Gastroesophageal sphincter (tissue), 4 donors: ENCODE results near the gene HSH2D. TPM values are rescaled to one million over a fixed set of nuclear protein-coding genes. Genes with fewer than 3 reads are reported as not detected.

Source experiments
- ATAC-seq: fragments of 150-250 bp; one replicate; pipeline ENCODE4 v1.9.1; 2016; ENCODE audit warnings: mild to moderate bottlenecking, moderate library complexity
- H3K27ac ChIP-seq, 4 donors: fragments of 200-600 bp; sonication (generic) in 3 of 4; 1 replicate in 3 of 4; 2 replicates in 1 of 4; pipeline ENCODE4 v1.5.1; 2016 to 2019
- H3K27me3 ChIP-seq: fragments of 200-600 bp; sonication (generic); one replicate; pipeline ENCODE4 v1.5.1; 2019
- H3K36me3 ChIP-seq, 2 donors: fragments of 200-600 bp; sonication (generic); one replicate each; pipeline ENCODE4 v1.5.1; 2019; ENCODE audit warnings: control low read depth in 1 of 2
- H3K4me1 ChIP-seq, 3 donors: fragments of 200-600 bp; sonication (generic); 1 replicate in 2 of 3; 2 replicates in 1 of 3; pipeline ENCODE4 v1.5.1; 2016 to 2019; ENCODE audit warnings: control low read depth in 2 of 3
- H3K4me3 ChIP-seq, 2 donors: fragments of 200-600 bp; sonication (generic); one replicate each; pipeline ENCODE4 v1.5.1; 2019; ENCODE audit warnings: mild to moderate bottlenecking in 1 of 2, moderate library complexity in 1 of 2
- H3K9me3 ChIP-seq, 3 donors: fragments of 200-600 bp; sonication (generic); one replicate each; pipeline ENCODE4 v1.5.1; 2017 to 2019; ENCODE audit warnings: control low read depth in 2 of 3
- CTCF ChIP-seq, 4 experiments: fragments of 200-600 bp in 2 of 4; fragments of 450-650 bp in 2 of 4; sonication (generic) in 1 of 4; IDR thresholded peaks; one replicate each; pipeline ENCODE4 v1.5.1; 2017 to 2019; ENCODE audit warnings: antibody characterized with exemption in 4 of 4, mild to moderate bottlenecking in 2 of 4, moderate library complexity in 2 of 4
- EP300 ChIP-seq: sonication (generic); formaldehyde crosslinking; IDR thresholded peaks from one replicate; pipeline ENCODE4 v1.6.1; 2017; ENCODE audit warnings: antibody characterized with exemption, mild to moderate bottlenecking
- POLR2A ChIP-seq, 2 donors: fragments of 450-650 bp; IDR thresholded peaks; one replicate each; pipeline ENCODE4 v1.6.1; 2017; ENCODE audit warnings: antibody characterized with exemption in 2 of 2, mild to moderate bottlenecking in 2 of 2, moderate library complexity in 1 of 2
- POLR2AphosphoS5 ChIP-seq: sonication (generic); formaldehyde crosslinking; IDR thresholded peaks from one replicate; pipeline ENCODE4 v1.6.1; 2017; ENCODE audit warnings: antibody characterized with exemption
- WGBS, 2 donors: methylation state at CpG; one replicate each; pipeline ENCODE4 v1.1.5; 2018; ENCODE audit warnings: low coverage in 1 of 2; 5-methylcytosine and 5-hydroxymethylcytosine counted together
- total RNA-seq, 4 donors: library from RNA; depleted of rRNA; stranded (reverse); fragments of >200 nt; gene quantifications; one replicate each; pipeline ENCODE4 v1.1.0, GENCODE V29; 2016

The HSH2D gene
- total RNA-seq, 4 donors from 2014 or later = 0.87 to 0.94 TPM; not detected in 2

DNA sequence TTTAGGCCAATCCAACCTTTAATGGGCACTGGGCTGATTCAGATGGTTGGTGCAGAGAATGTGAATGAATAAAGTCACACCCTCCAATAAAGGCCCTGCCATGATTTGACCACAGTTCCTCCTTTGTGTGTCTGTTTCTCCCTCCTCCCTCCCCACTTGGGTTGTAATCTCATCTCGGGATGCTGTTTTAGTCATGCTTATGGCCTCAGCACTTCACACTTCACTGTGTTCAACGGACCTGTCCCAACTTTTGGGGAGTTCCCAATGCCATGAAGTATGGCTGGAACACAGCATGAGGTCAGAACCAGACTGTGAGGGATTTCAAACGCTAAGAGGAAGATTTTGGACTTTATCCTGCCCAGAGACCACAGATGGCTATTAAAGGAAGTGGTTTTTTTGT is 37.4 kb upstream of the HSH2D start:
- ATAC-seq = no peak
- no peak overlapping the region for H3K4me3 ChIP-seq
- 10 to 18% methylated on average over 2 to 3 of the region's 3 CpGs for WGBS, 2 donors
- H3K27me3 ChIP-seq = no peaks in the 10 kb centered on the region
- H3K4me1 ChIP-seq = peaks cover 0 to 6% (median 0%) of the 10 kb centered on the region in 3 donors
- peak overlapping the region in 3 of 4 donors; percentile 54 to 57 (median 54) for H3K27ac ChIP-seq
- H3K9me3 ChIP-seq = no peaks in the 10 kb centered on the region
- TF ChIP-seq EP300 (no peak), CTCF (IDR thresholded peaks at IDR 0.05) (no peak), POLR2AphosphoS5 (no peak), POLR2A (IDR thresholded peaks at IDR 0.05) (no peak)
- peaks cover 3 to 33% of the 10 kb centered on the region in 2 donors for H3K36me3 ChIP-seq

- H3K36me3 ChIP-seq = peaks cover 0 to 3% of the 10 kb centered on the region in 2 donors
- WGBS, 2 donors = 0 to 11% methylated on average over 7 to 9 of the region's 81 CpGs
- peak within 1 kb of the TSS; percentile 76 to 78 for H3K4me3 ChIP-seq
- no peaks in the 10 kb centered on the region for H3K9me3 ChIP-seq
- TF ChIP-seq CTCF (IDR thresholded peaks at IDR 0.05) (peak in 3 of 4 experiments; percentile 97 to 100 (median 99)), POLR2AphosphoS5 (peak; percentile 85), POLR2A (IDR thresholded peaks at IDR 0.05) (no peak), EP300 (no peak)
- H3K27me3 ChIP-seq = no peaks in the 10 kb centered on the region
- ATAC-seq = peak; percentile 98
- peak within 1 kb of the TSS; percentile 77 to 97 (median 90) for H3K27ac ChIP-seq
- peaks cover 0 to 51% (median 20%) of the 10 kb centered on the region in 3 donors for H3K4me1 ChIP-seq
Measured at GRCh38 chr19:16111160-16111908, 32.2 kb upstream of the HSH2D start, which contains the start of gene RAB8A. Gene RAB8A, plus strand, starts transcription at chr19:16111889. Its CDS starts 13 bp downstream, at chr19:16111902.

DNA sequence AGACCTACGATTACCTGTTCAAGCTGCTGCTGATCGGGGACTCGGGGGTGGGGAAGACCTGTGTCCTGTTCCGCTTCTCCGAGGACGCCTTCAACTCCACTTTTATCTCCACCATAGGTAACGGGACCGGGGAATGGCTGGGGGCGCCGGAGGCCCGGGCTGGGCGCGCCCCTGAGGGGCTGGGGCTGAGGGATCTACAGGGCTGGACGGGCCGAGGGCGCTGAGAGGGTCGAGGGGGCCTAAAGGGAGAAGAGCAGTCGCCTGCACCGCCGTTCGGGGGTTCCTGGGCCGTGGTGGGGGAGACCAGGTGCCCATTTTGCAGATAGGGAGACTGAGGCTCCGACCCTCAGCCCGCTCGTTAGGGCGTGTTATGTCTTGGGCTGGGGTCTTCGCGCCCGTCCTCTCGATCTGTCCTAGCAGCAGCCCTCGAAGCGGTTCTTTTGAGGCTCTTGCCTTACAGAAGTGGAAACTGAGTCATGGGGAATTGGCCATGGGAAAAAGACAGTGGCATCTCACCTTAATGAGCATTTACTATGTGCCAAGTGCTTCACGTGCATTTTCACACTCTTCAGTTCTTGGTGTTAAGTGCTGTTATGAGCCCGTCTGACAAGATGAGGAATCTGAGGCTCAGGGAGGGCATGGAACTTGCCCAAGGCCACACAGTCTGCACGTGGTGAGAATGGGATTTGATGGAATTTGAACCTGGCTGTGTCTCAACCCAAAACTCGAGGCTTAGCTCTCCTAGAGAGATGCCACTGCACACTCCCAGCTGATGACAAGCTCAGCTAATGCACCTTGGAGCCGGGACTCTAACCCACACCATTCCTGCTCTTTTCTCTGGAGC is 31.4 kb upstream of the HSH2D start:
- Histone ChIP-seq H3K4me3 (peak overlapping the region; percentile 76 to 78), H3K27me3 (no peaks in the 10 kb centered on the region), H3K4me1 (peaks cover 0 to 55% (median 20%) of the 10 kb centered on the region in 3 donors), H3K36me3 (peaks cover 0 to 11% of the 10 kb centered on the region in 2 donors), H3K9me3 (no peaks in the 10 kb centered on the region), H3K27ac (peak overlapping the region; percentile 77 to 97 (median 90))
- WGBS, 2 donors = 8 to 10% methylated on average over 3 of the region's 37 CpGs
- no peak for ATAC-seq
- TF ChIP-seq POLR2AphosphoS5 (no peak), POLR2A (IDR thresholded peaks at IDR 0.05) (peak; percentile 12 to 39)

GRCh38 chr19:16112778-16113177 is 30.7 kb upstream of the HSH2D start:
- TF ChIP-seq CTCF (IDR thresholded peaks at IDR 0.05) (no peak), POLR2AphosphoS5 (no peak), EP300 (no peak), POLR2A (IDR thresholded peaks at IDR 0.05) (no peak)
- peak overlapping the region in 1 of 2 donors; percentile 76 for H3K4me3 ChIP-seq

GRCh38 chr19:16113727-16114126 is 29.8 kb upstream of the HSH2D start:
- 67 to 75% methylated on average over 3 of the region's 3 CpGs for WGBS, 2 donors
- H3K4me1 ChIP-seq = peaks cover 0 to 62% (median 20%) of the 10 kb centered on the region in 3 donors
- TF ChIP-seq EP300 = no peak
- no peak for TF ChIP-seq CTCF (IDR thresholded peaks at IDR 0.05)
- no peak for TF ChIP-seq POLR2A (IDR thresholded peaks at IDR 0.05)
- no peak for TF ChIP-seq POLR2AphosphoS5

More at GRCh38 chr19:16112778-16113177, 30.7 kb upstream of the HSH2D start:
- Histone ChIP-seq H3K36me3 (peaks cover 0 to 18% of the 10 kb centered on the region in 2 donors), H3K4me1 (peaks cover 0 to 59% (median 20%) of the 10 kb centered on the region in 3 donors), H3K27ac (peak overlapping the region in 2 of 4 donors; percentile 88 to 97), H3K9me3 (no peaks in the 10 kb centered on the region), H3K27me3 (no peaks in the 10 kb centered on the region)
- ATAC-seq = no peak
- 0% methylated on average over 1 of the region's 2 CpGs; no CpG with 5 or more reads in 1 of the 2 donors for WGBS, 2 donors

More at GRCh38 chr19:16113727-16114126, 29.8 kb upstream of the HSH2D start:
- Histone ChIP-seq H3K27ac (no peak overlapping the region), H3K36me3 (peaks cover 0 to 27% of the 10 kb centered on the region in 2 donors), H3K4me3 (no peak overlapping the region), H3K9me3 (no peaks in the 10 kb centered on the region), H3K27me3 (no peaks in the 10 kb centered on the region)
- no peak for ATAC-seq
